ENCODE data around the gene EP400. TPM values are rescaled to one million over a fixed set of nuclear protein-coding genes. Genes with fewer than 3 reads are reported as not detected.

The EP400 gene
- total and polyA plus RNA-seq, 2 of the 8 experiments (the other 6 are each of a cell fraction or from before 2014, with no cell fraction given): 13.1 to 69.7 TPM

DNA sequence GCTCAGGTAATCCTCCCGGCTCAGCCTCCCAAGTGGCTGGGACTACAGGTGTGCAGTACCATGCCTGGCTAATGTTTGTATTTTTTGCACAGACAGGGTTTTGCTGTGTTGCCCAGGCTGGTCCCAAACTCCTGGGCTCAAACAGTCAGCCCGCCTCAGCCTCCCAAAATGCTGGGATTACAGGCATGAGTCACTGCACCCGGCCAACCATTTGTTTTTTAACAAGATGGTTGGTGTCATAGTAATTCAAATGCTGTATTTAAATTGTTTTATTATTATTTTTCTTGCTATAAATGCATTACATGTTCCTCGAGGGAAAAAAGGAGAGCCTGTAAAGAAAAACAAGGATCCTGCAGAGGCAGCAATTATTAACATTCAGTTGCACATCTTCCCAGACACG, 83.9 kb downstream of the EP400 start (continued):
- TF ChIP-seq RFX5 (IDR thresholded peaks at IDR 0.05; ENCODE audit: borderline replicate concordance, low read depth, low read length) (no peak), CREB1 (IDR thresholded peaks at IDR 0.05) (no peak), YY1 (IDR thresholded peaks at IDR 0.05; ENCODE audit: low read depth, low read length) (no peak), GTF2F1 (IDR thresholded peaks at IDR 0.05; ENCODE audit: borderline replicate concordance, low read depth, low read length) (no peak)

All from H1 (cell line).